H9 (cell line): ENCODE data around the gene NPHP4. TPM values are rescaled to one million over a fixed set of nuclear protein-coding genes. Genes with fewer than 3 reads are reported as not detected.

ENCODE experiments used
- DNase-seq: peaks from one replicate; pipeline ENCODE4 v3.0.0-alpha.2; 2017
- H2AFZ ChIP-seq: one replicate; pipeline ENCODE4 v1.6.1; 2013; ENCODE audit warnings: mild to moderate bottlenecking, low read length, control low read depth, moderate library complexity
- H2AK5ac ChIP-seq: 2 replicates; pipeline ENCODE4 v1.6.1; 2013; ENCODE audit warnings: low read length, control low read depth, mixed read lengths; ENCODE audit not compliant: insufficient read length
- H2BK120ac ChIP-seq: one replicate; pipeline ENCODE4 v1.6.1; 2013; ENCODE audit warnings: low read depth, mild to moderate bottlenecking, low read length, control low read depth, inconsistent platforms; ENCODE audit not compliant: poor library complexity, severe bottlenecking
- H2BK12ac ChIP-seq: 2 replicates; pipeline ENCODE4 v1.6.1; 2013; ENCODE audit warnings: low read length, control low read depth, mixed read lengths, low read depth; ENCODE audit not compliant: insufficient read length
- H2BK15ac ChIP-seq: 2 replicates; pipeline ENCODE4 v1.6.1; 2013; ENCODE audit warnings: low read depth, low read length, control low read depth
- H2BK20ac ChIP-seq: one replicate; pipeline ENCODE4 v1.6.1; 2013; ENCODE audit warnings: low read depth, mild to moderate bottlenecking, low read length, control low read depth, inconsistent platforms; ENCODE audit not compliant: poor library complexity, severe bottlenecking
- H2BK5ac ChIP-seq: 2 replicates; pipeline ENCODE4 v1.6.1; 2013; ENCODE audit warnings: low read length, control low read depth, mixed read lengths; ENCODE audit not compliant: insufficient read length
- H3K14ac ChIP-seq: 2 replicates; pipeline ENCODE4 v1.6.1; 2013; ENCODE audit warnings: low read length, control low read depth; ENCODE audit not compliant: insufficient read depth
- H3K18ac ChIP-seq: 2 replicates; pipeline ENCODE4 v1.6.1; 2013; ENCODE audit warnings: low read depth, mild to moderate bottlenecking, mixed read lengths, low read length, control low read depth; ENCODE audit not compliant: insufficient read length
- H3K23ac ChIP-seq: 2 replicates; pipeline ENCODE4 v1.6.1; 2013; ENCODE audit warnings: low read length, control low read depth, mixed read lengths, low read depth; ENCODE audit not compliant: insufficient read length
- H3K23me2 ChIP-seq: 2 replicates; pipeline ENCODE4 v1.6.1; 2013; ENCODE audit warnings: low read depth, mild to moderate bottlenecking, mixed read lengths, low read length, control low read depth; ENCODE audit not compliant: insufficient read length, poor library complexity, severe bottlenecking
- H3K27ac ChIP-seq: 2 replicates; pipeline ENCODE4 v1.5.1; 2013; ENCODE audit warnings: low read length, control low read depth, mixed read lengths, low read depth; ENCODE audit not compliant: insufficient read length
- H3K27me3 ChIP-seq: 2 replicates; pipeline ENCODE4 v1.6.1; 2013; ENCODE audit warnings: low read length, control low read depth, inconsistent platforms; ENCODE audit not compliant: insufficient read depth
- H3K4ac ChIP-seq: 2 replicates; pipeline ENCODE4 v1.6.1; 2013; ENCODE audit warnings: low read depth, mild to moderate bottlenecking, control low read depth, inconsistent platforms, low read length, moderate library complexity
- H3K4me1 ChIP-seq: 2 replicates; pipeline ENCODE4 v1.6.1; 2013; ENCODE audit warnings: low read length, control low read depth, inconsistent platforms; ENCODE audit not compliant: insufficient read depth
- H3K4me2 ChIP-seq: 2 replicates; pipeline ENCODE4 v1.6.1; 2013; ENCODE audit warnings: low read length, control low read depth, mixed read lengths; ENCODE audit not compliant: insufficient read length, insufficient read depth
- H3K56ac ChIP-seq: 2 replicates; pipeline ENCODE4 v1.6.1; 2013; ENCODE audit warnings: low read depth, mild to moderate bottlenecking, mixed read lengths, low read length, control low read depth; ENCODE audit not compliant: insufficient read length
- H3K79me1 ChIP-seq: 2 replicates; pipeline ENCODE4 v1.6.1; 2013; ENCODE audit warnings: low read depth, mild to moderate bottlenecking, moderate library complexity, low read length, control low read depth, inconsistent platforms; ENCODE audit not compliant: insufficient read depth, poor library complexity, severe bottlenecking
- H3K79me2 ChIP-seq: 2 replicates; pipeline ENCODE4 v1.6.1; 2013; ENCODE audit warnings: low read length, control low read depth, inconsistent platforms; ENCODE audit not compliant: insufficient read depth
- H3K9ac ChIP-seq: 2 replicates; pipeline ENCODE4 v1.6.1; 2013; ENCODE audit warnings: low read length, control low read depth, mixed read lengths; ENCODE audit not compliant: insufficient read length; ENCODE audit errors: extremely low read depth
- H3K9me3 ChIP-seq: one replicate; pipeline ENCODE4 v1.6.1; 2013; ENCODE audit warnings: low read depth, low read length, inconsistent platforms; ENCODE audit not compliant: control insufficient read depth
- H3T11ph ChIP-seq: one replicate; pipeline ENCODE4 v1.6.1; 2013; ENCODE audit warnings: mild to moderate bottlenecking, low read length, control low read depth, inconsistent platforms
- H4K20me1 ChIP-seq: one replicate; pipeline ENCODE4 v1.6.1; 2013; ENCODE audit not compliant: control insufficient read depth, insufficient read length, insufficient read depth
- H4K5ac ChIP-seq: 2 replicates; pipeline ENCODE4 v1.6.1; 2013; ENCODE audit warnings: low read depth, mild to moderate bottlenecking, mixed read lengths, low read length, control low read depth; ENCODE audit not compliant: insufficient read length
- H4K8ac ChIP-seq: replicated peaks from 2 replicates; pipeline ENCODE4 v1.6.1; 2013; ENCODE audit warnings: low read length, control low read depth, mixed read lengths, low read depth; ENCODE audit not compliant: insufficient read length
- H4K91ac ChIP-seq: 2 replicates; pipeline ENCODE4 v1.6.1; 2013; ENCODE audit warnings: low read depth, mild to moderate bottlenecking, moderate library complexity, mixed read lengths, low read length, control low read depth; ENCODE audit not compliant: insufficient read length
- H3K27ac Mint-ChIP-seq, 3 experiments: 2 replicates in 2 of 3; 3 replicates in 1 of 3; pipeline ENCODE4 v1.8.0; 2020 to 2021; ENCODE audit warnings: mixed read lengths in 3 of 3, mild to moderate bottlenecking in 1 of 3, moderate library complexity in 1 of 3
- H3K27me3 Mint-ChIP-seq: 2 replicates; pipeline ENCODE4 v1.8.0; 2021; ENCODE audit warnings: low read depth, mild to moderate bottlenecking, moderate library complexity, mixed read lengths
- H3K36me3 Mint-ChIP-seq, 3 experiments: 2 replicates in 2 of 3; 3 replicates in 1 of 3; pipeline ENCODE4 v1.8.0; 2020 to 2021; ENCODE audit warnings: low read depth in 3 of 3, mixed read lengths in 3 of 3; ENCODE audit not compliant: insufficient read depth in 1 of 3
- H3K4me1 Mint-ChIP-seq, 2 experiments: 2 replicates each; pipeline ENCODE4 v1.8.0; 2020; ENCODE audit warnings: mixed read lengths in 2 of 2
- H3K4me3 Mint-ChIP-seq, 2 experiments: 2 replicates in 1 of 2; 3 replicates in 1 of 2; pipeline ENCODE4 v1.8.0; 2020 to 2021; ENCODE audit warnings: mild to moderate bottlenecking in 2 of 2, mixed read lengths in 2 of 2, moderate library complexity in 1 of 2
- H3K9me3 Mint-ChIP-seq, 2 experiments: 2 replicates in 1 of 2; 3 replicates in 1 of 2; pipeline ENCODE4 v1.8.0; 2020; ENCODE audit warnings: mild to moderate bottlenecking in 2 of 2, mixed read lengths in 2 of 2, moderate library complexity in 1 of 2
- CTCF ChIP-seq: fragments of 200-600 bp; sonication (generic); conservative IDR thresholded peaks from 3 replicates; pipeline ENCODE4 v1.8.0; 2021; ENCODE audit warnings: antibody characterized with exemption, mild to moderate bottlenecking
- WGBS: extraction: QIAGEN DNeasy Blood & Tissue Kit; methylation state at CpG from one replicate; pipeline ENCODE4 v1.1.7; 2013; ENCODE audit warnings: missing lambda C conversion rate, low lambda C conversion rate, mixed read lengths; ENCODE audit not compliant: insufficient read length; ENCODE audit errors: extremely low coverage; 5-methylcytosine and 5-hydroxymethylcytosine counted together
- total RNA-seq: library from RNA; stranded (reverse); gene quantifications from 2 replicates; pipeline ENCODE4 v1.2.1, GENCODE V29; 2021

Gene NPHP4
- total RNA-seq, 1 experiment from 2014 or later: 17.6 TPM

- Histone ChIP-seq H2BK20ac (no peak overlapping the region), H2BK12ac (no peak overlapping the region), H2AK5ac (no peak overlapping the region), H4K8ac (no peak overlapping the region), H3K4me2 (no peak overlapping the region), H3K14ac (no peak overlapping the region), H2AFZ (no peak overlapping the region), H2BK5ac (no peak overlapping the region), H3K4me1 (no peaks in the 10 kb centered on the region), H3K79me2 (no peaks in the 10 kb centered on the region), H3K27ac (no peak overlapping the region), H3K27me3 (no peaks in the 10 kb centered on the region), H3K9me3 (peaks cover 7% of the 10 kb centered on the region), H2BK120ac (no peak overlapping the region), H3K4ac (no peak overlapping the region), H4K20me1 (peaks cover 7% of the 10 kb centered on the region), H4K5ac (no peak overlapping the region), H3K23me2 (no peaks in the 10 kb centered on the region), H3T11ph (no peak overlapping the region), H3K9ac (no peak overlapping the region), H3K23ac (no peak overlapping the region), H4K91ac (no peak overlapping the region), H3K79me1 (no peaks in the 10 kb centered on the region), H3K56ac (no peak overlapping the region), H3K18ac (no peak overlapping the region), H2BK15ac (no peak overlapping the region)
- Mint-ChIP-seq H3K4me3 (no peak overlapping the region), H3K4me1 (peaks cover 3 to 6% of the 10 kb centered on the region in 2 experiments; a peak in 2 of 4 replicates), H3K9me3 (peaks cover 13 to 14% of the 10 kb centered on the region in 2 experiments), H3K27me3 (no peaks in the 10 kb centered on the region), H3K27ac (no peak overlapping the region), H3K36me3 (peaks cover 23 to 43% (median 26%) of the 10 kb centered on the region in 3 experiments)
- no peak for DNase-seq
- WGBS: no CpG with 5 or more reads among the region's 7 CpGs
- no peak for TF ChIP-seq CTCF
Observed at GRCh38 chr1:5865774-5866173, 126.5 kb downstream of the NPHP4 start.
